ENCODE measurements around the gene ANOS1. TPM values are rescaled to one million over a fixed set of nuclear protein-coding genes. Genes with fewer than 3 reads are reported as not detected.
"Not testable (repeated sequence)": the region's sequence is repeated elsewhere in the genome, so short reads cannot be mapped to it uniquely, and the experiment has no call there.

Gene ANOS1
- total RNA-seq = 0.04 TPM in 1 of 2 replicates, not detected in the other

GRCh38 chrX:8731559-8732395, at the start of gene ANOS1:
Gene ANOS1 (minus strand): TSS chrX:8732137. CDS start chrX:8732036, 101 bp downstream.
- TF ChIP-seq CTCF (IDR thresholded peaks at IDR 0.05) = no peak
- CTCF ChIA-PET = no interaction called here
- H3K4me3 Mint-ChIP-seq = no peak within 1 kb of the TSS
- no peak within 1 kb of the TSS for H3K27ac Mint-ChIP-seq
- ATAC-seq (ENCODE audit: low read depth) = no peak
- no peaks in the 10 kb centered on the region for H3K4me1 Mint-ChIP-seq
- H3K27me3 Mint-ChIP-seq = peaks cover 10% of the 10 kb centered on the region
- intact Hi-C loops (cut with micrococcal nuclease) = no loop called here
- no peak for DNase-seq
- no peaks in the 10 kb centered on the region for H3K9me3 Mint-ChIP-seq
- POLR2A ChIA-PET = no interaction called here
- no peaks in the 10 kb centered on the region for H3K36me3 Mint-ChIP-seq (ENCODE audit: low read depth)

- H3K27ac Mint-ChIP-seq = no peak overlapping the region
- POLR2A ChIA-PET = no interaction called here
- H3K4me3 Mint-ChIP-seq = no peak overlapping the region
- TF ChIP-seq CTCF (IDR thresholded peaks at IDR 0.05) = no peak
- H3K27me3 Mint-ChIP-seq = peaks cover 5% of the 10 kb centered on the region
- H3K36me3 Mint-ChIP-seq (ENCODE audit: low read depth) = no peaks in the 10 kb centered on the region
- DNase-seq = no peak
- CTCF ChIA-PET = no interaction called here
- no peaks in the 10 kb centered on the region for H3K9me3 Mint-ChIP-seq
- ATAC-seq (ENCODE audit: low read depth) = no peak
- intact Hi-C loops (cut with micrococcal nuclease) = no loop called here
- no peaks in the 10 kb centered on the region for H3K4me1 Mint-ChIP-seq
These were observed 41.2 kb upstream of the ANOS1 start for GRCh38 chrX:8773117-8773516.

GRCh38 chrX:8760021-8760420, 28.1 kb upstream of the ANOS1 start:
- H3K36me3 Mint-ChIP-seq (ENCODE audit: low read depth) = no peaks in the 10 kb centered on the region
- no peak for DNase-seq
- peaks cover 4% of the 10 kb centered on the region for H3K9me3 Mint-ChIP-seq
- no peak overlapping the region for H3K27ac Mint-ChIP-seq
- H3K4me3 Mint-ChIP-seq = no peak overlapping the region
- H3K27me3 Mint-ChIP-seq = peaks cover 5% of the 10 kb centered on the region
- no peaks in the 10 kb centered on the region for H3K4me1 Mint-ChIP-seq
- ATAC-seq (ENCODE audit: low read depth) = no peak
- intact Hi-C loops (cut with micrococcal nuclease) = no loop called here
- TF ChIP-seq CTCF (IDR thresholded peaks at IDR 0.05) = no peak
- POLR2A ChIA-PET = no interaction called here
- CTCF ChIA-PET = no interaction called here

- H3K36me3 Mint-ChIP-seq (ENCODE audit: low read depth); H3K27me3 Mint-ChIP-seq; H3K4me3 Mint-ChIP-seq; intact Hi-C loops (cut with micrococcal nuclease); H3K9me3 Mint-ChIP-seq; H3K4me1 Mint-ChIP-seq; ATAC-seq (ENCODE audit: low read depth); CTCF ChIA-PET; H3K27ac Mint-ChIP-seq; POLR2A ChIA-PET; DNase-seq: not testable (repeated sequence)
These were observed 26.8 kb upstream of the ANOS1 start for GRCh38 chrX:8758706-8759105.

- H3K9me3 Mint-ChIP-seq; CTCF ChIA-PET; H3K36me3 Mint-ChIP-seq (ENCODE audit: low read depth); intact Hi-C loops (cut with micrococcal nuclease); ATAC-seq (ENCODE audit: low read depth); H3K4me1 Mint-ChIP-seq; H3K27ac Mint-ChIP-seq; DNase-seq; POLR2A ChIA-PET; H3K4me3 Mint-ChIP-seq; H3K27me3 Mint-ChIP-seq: not testable (repeated sequence)
These were observed 25.9 kb upstream of the ANOS1 start for GRCh38 chrX:8757609-8758389.

- intact Hi-C loops (cut with micrococcal nuclease) = no loop called here
- Mint-ChIP-seq H3K27ac (no peak overlapping the region), H3K4me1 (no peaks in the 10 kb centered on the region), H3K9me3 (peaks cover 6% of the 10 kb centered on the region), H3K27me3 (peaks cover 4% of the 10 kb centered on the region), H3K4me3 (no peak overlapping the region), H3K36me3 (ENCODE audit: low read depth) (no peaks in the 10 kb centered on the region)
- DNase-seq (no peak), ATAC-seq (ENCODE audit: low read depth) (no peak)
- no peak for TF ChIP-seq CTCF (IDR thresholded peaks at IDR 0.05)
- POLR2A ChIA-PET = no interaction called here
- CTCF ChIA-PET = no interaction called here
These were observed 23.9 kb upstream of the ANOS1 start for GRCh38 chrX:8755813-8756212.

Measured in activated B cell treated with CpG ODN at 0.5 μM for 24 hours (primary cell).